ENCODE data around the gene RPS3.

GRCh38 chr11:75441804-75442132 is 42.5 kb downstream of the RPS3 start:
- TF ChIP-seq CTCF (IDR thresholded peaks at IDR 0.05) (no peak), POLR2A (IDR thresholded peaks at IDR 0.05) (no peak)

Data from breast epithelium (tissue), 3 donors.